Kidney (tissue), 14 donors: ENCODE results near the gene FBXO4. TPM values are rescaled to one million over a fixed set of nuclear protein-coding genes. Genes with fewer than 3 reads are reported as not detected.

ENCODE experiments used
- DNase-seq, 5 donors: peaks; one replicate each; pipeline ENCODE4 v3.0.0-alpha.2; 2013 to 2020
- FAIRE-seq: peaks from 2 replicates; lab custom pipeline; 2012; peaks lifted over from hg19 to GRCh38; lab: Jason Lieb, UNC
- H3K27ac ChIP-seq, 2 donors: one replicate each; pipeline ENCODE4 v1.7.0; 2013; ENCODE audit warnings: low read depth in 2 of 2, low read length in 2 of 2, inconsistent platforms in 1 of 2
- H3K27me3 ChIP-seq: one replicate; pipeline ENCODE4 v1.7.1; 2013; ENCODE audit warnings: low read length, inconsistent platforms; ENCODE audit not compliant: control insufficient read depth, insufficient read depth
- H3K36me3 ChIP-seq, 3 donors: one replicate each; pipeline versions ENCODE4 v1.7.0 to v1.7.1; 2013; ENCODE audit warnings: low read length in 3 of 3, control low read depth in 1 of 3, inconsistent platforms in 1 of 3; ENCODE audit not compliant: insufficient read depth in 3 of 3, control insufficient read depth in 2 of 3
- H3K4me1 ChIP-seq, 3 donors: one replicate each; pipeline versions ENCODE4 v1.7.0 to v1.7.1; 2013; ENCODE audit warnings: low read length in 3 of 3, inconsistent platforms in 1 of 3, low read depth in 1 of 3; ENCODE audit not compliant: control insufficient read depth in 2 of 3, insufficient read depth in 2 of 3
- H3K4me3 ChIP-seq, 3 donors: one replicate each; pipeline versions ENCODE4 v1.7.0 to v1.8.1; 2013; ENCODE audit warnings: low read length in 3 of 3, control low read depth in 1 of 3, inconsistent platforms in 1 of 3
- H3K9ac ChIP-seq, 3 donors: one replicate each; pipeline versions ENCODE4 v1.7.0 to v1.7.1; 2013; ENCODE audit warnings: low read length in 3 of 3, control low read depth in 1 of 3, inconsistent platforms in 1 of 3
- H3K9me3 ChIP-seq, 3 donors: one replicate each; pipeline versions ENCODE4 v1.7.0 to v1.7.1; 2013; ENCODE audit warnings: low read length in 3 of 3, control low read depth in 1 of 3, inconsistent platforms in 1 of 3; ENCODE audit not compliant: control insufficient read depth in 2 of 3, insufficient read depth in 1 of 3
- CTCF ChIP-seq: IDR thresholded peaks from 3 replicates; pipeline ENCODE4 v1.5.1; 2012; ENCODE audit warnings: mild to moderate bottlenecking, moderate library complexity, borderline replicate concordance; ENCODE audit not compliant: insufficient read depth; ENCODE audit errors: extremely low read depth
- intact Hi-C: fragments of 100-400 bp; cut with DNase I; formaldehyde crosslinking; loops from one replicate; pipeline ENCODE4 v1.11.1; 2022
- polyA plus RNA-seq: library from polyadenylated mRNA; stranded (reverse); fragments of 350-450 nt; fragmentation: Illumina TruSeq; extraction: RNeasy Lipid Tissue Mini Kit (QIAGEN cat#74804); gene quantifications from one replicate; pipeline ENCODE4 v1.2.3, GENCODE V29; 2014; ENCODE audit warnings: low read depth, low replicate concordance; ENCODE audit not compliant: insufficient read depth
- total RNA-seq: library from RNA; stranded (reverse); fragmentation: NEBNext Ultra II Directional; extraction: Animal tissue kit (Norgen Biotek cat#: 25700); gene quantifications from one replicate; pipeline ENCODE4 v1.2.1, GENCODE V29; 2021
- donor health status: control.
- donor health status: control.
- donor health status: control.
- donor health status: control.
- donor health status: control.
- donor health status: DM: yes; HTN: yes; CAD: no.
- donor health status: Normal renal cell carcinoma (clear cell type).

The FBXO4 gene
- total and polyA plus RNA-seq, 2 donors from 2014 or later: 7.8 to 12.8 TPM

GRCh38 chr5:41955432-41956024 is 30.4 kb downstream of the FBXO4 start:
- H3K9ac ChIP-seq: no peak overlapping the region
- FAIRE-seq: no peak
- no peaks in the 10 kb centered on the region for H3K4me1 ChIP-seq
- H3K36me3 ChIP-seq: no peaks in the 10 kb centered on the region
- intact Hi-C loops: no loop called here
- DNase-seq: no peak
- H3K9me3 ChIP-seq: peaks cover 0 to 5% (median 0%) of the 10 kb centered on the region in 3 donors
- TF ChIP-seq CTCF: no peak
- no peaks in the 10 kb centered on the region for H3K27me3 ChIP-seq
- H3K27ac ChIP-seq: no peak overlapping the region
- H3K4me3 ChIP-seq: no peak overlapping the region

GRCh38 chr5:41956943-41957342 is 31.9 kb downstream of the FBXO4 start:
- no peak for FAIRE-seq
- DNase-seq: no peak
- no peak for TF ChIP-seq CTCF
- H3K36me3 ChIP-seq: no peaks in the 10 kb centered on the region
- intact Hi-C loops: no loop called here
- H3K9ac ChIP-seq: no peak overlapping the region
- no peaks in the 10 kb centered on the region for H3K27me3 ChIP-seq
- peaks cover 0 to 7% (median 0%) of the 10 kb centered on the region in 3 donors for H3K9me3 ChIP-seq
- no peak overlapping the region for H3K4me3 ChIP-seq
- no peak overlapping the region for H3K27ac ChIP-seq
- no peaks in the 10 kb centered on the region for H3K4me1 ChIP-seq

- H3K4me1 ChIP-seq: no peaks in the 10 kb centered on the region
- H3K27me3 ChIP-seq: no peaks in the 10 kb centered on the region
- TF ChIP-seq CTCF: no peak
- no peak overlapping the region for H3K9ac ChIP-seq
- no peaks in the 10 kb centered on the region for H3K36me3 ChIP-seq
- H3K4me3 ChIP-seq: no peak overlapping the region
- no peak for DNase-seq
- peak; percentile 77 for FAIRE-seq
- no peak overlapping the region for H3K27ac ChIP-seq
- peaks cover 0 to 7% (median 0%) of the 10 kb centered on the region in 3 donors for H3K9me3 ChIP-seq
- intact Hi-C loops: no loop called here
Measured at GRCh38 chr5:41960481-41960880, 35.4 kb downstream of the FBXO4 start.

- intact Hi-C loops: no loop called here
Measured at GRCh38 chr5:41961736-41962135, 36.7 kb downstream of the FBXO4 start.

More at GRCh38 chr5:41961736-41962135, 36.7 kb downstream of the FBXO4 start:
- H3K27me3 ChIP-seq: no peaks in the 10 kb centered on the region
- H3K9ac ChIP-seq: no peak overlapping the region
- no peak for FAIRE-seq
- H3K4me1 ChIP-seq: no peaks in the 10 kb centered on the region
- TF ChIP-seq CTCF: no peak
- no peaks in the 10 kb centered on the region for H3K36me3 ChIP-seq
- H3K27ac ChIP-seq: no peak overlapping the region
- no peak overlapping the region for H3K4me3 ChIP-seq
- DNase-seq: no peak
- peaks cover 0 to 7% (median 0%) of the 10 kb centered on the region in 3 donors for H3K9me3 ChIP-seq
